GM18868 (cell line): Measurements from ENCODE around the gene FAM193B.
A peak's percentile ranks its signal among the peaks of the same experiment; 100 is the strongest.

Source experiments
- ATAC-seq: cut with Tn5 transposase; IDR thresholded peaks from one replicate; pipeline ENCODE4 v1.9.1; 2021; ENCODE audit warnings: mild to moderate bottlenecking, moderate library complexity; ENCODE audit not compliant: unreplicated experiment

Gene FAM193B

GRCh38 chr5:177554474-177555111 is at the start of gene FAM193B:
Gene FAM193B (minus strand): TSS chr5:177554563. CDS start chr5:177554458, 105 bp downstream.
- peak; percentile 81 for ATAC-seq

- no peak for ATAC-seq
Measured at GRCh38 chr5:177604116-177604521, 49.8 kb upstream of the FAM193B start.

DNA sequence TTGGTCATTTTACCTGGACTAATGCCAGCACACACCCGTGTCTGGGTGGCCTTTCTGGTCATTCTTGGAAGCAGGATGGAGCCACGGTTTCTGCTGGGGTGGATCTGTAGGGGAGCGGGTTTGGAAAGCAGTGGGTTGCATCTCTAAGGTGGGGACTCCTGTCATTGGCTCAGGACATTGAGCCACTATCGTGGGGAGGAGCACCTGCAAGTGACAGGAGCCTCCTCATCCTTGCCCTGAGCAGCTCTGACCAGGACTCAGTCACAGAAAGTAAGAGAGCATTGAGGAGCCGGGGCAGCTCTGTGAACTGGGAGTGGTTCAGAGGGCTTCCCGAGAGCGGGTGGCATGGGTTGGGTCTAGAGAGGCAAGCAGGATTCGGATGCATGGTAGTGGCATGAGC is 49.3 kb upstream of the FAM193B start:
- ATAC-seq: no peak

DNA sequence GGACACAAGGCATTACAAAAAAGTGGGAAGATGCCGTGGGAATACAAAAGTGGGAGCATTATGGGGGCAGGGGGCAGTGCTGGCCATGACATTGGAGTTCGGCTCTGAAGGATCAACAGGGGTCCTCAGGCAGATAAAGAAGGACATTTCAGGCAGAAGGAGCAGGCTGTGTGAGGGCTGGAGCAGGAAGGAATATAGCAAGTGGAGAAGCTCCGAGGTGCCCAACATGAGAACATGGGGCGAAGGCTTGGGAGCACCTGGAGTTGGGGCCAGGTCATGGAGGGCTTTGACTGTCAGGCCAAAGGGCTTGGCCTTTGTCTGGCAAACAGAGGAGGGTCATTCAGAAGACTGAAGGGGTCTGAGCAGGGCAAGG is 48.1 kb upstream of the FAM193B start:
- ATAC-seq: no peak

- ATAC-seq: no peak
Measured at GRCh38 chr5:177601577-177602457, 47.5 kb upstream of the FAM193B start.

DNA sequence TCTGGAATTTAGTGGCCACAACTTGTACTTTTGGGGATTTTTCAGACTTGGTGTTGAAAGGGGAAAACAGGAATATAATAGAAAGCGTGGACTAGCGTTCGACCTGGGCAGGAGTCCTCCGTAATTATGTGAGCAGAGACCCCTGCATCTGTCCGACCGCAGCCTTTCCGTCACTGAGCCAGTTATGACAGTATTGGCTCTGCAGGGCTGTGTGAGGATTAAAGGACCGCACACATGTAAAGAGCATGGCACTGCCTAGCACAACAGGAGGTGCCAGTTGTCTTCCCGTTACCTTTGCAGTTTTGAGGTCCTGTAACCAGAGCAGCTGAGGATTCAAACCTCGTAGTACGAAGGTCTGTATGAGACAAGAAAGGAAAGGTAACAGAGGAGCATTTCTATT is 46.8 kb upstream of the FAM193B start:
- ATAC-seq: no peak

DNA sequence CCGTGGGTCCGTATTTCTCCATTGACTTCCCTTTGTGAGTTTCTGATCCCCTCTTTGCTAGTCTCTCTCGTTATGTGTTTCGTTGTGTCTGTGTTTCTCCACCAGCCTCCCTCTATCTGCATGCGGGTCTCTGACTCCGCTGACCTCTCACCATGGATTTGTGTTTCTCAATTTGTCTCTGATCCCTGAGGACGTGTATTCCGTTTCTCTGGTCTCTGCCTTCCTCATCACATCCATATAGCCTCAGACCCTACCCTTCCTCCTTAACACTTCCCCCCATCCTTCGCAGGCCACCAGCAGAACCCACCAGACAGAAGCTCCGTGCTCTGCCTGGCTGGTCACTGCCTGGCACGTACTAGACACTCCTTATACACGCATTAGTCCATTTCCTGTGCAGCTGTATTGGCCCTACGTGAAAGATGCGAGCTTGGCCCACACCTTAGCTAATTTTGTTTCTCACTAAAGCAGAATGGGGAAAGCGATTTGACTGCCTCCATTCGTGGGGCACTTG is 46.2 kb upstream of the FAM193B start:
- ATAC-seq: no peak

DNA sequence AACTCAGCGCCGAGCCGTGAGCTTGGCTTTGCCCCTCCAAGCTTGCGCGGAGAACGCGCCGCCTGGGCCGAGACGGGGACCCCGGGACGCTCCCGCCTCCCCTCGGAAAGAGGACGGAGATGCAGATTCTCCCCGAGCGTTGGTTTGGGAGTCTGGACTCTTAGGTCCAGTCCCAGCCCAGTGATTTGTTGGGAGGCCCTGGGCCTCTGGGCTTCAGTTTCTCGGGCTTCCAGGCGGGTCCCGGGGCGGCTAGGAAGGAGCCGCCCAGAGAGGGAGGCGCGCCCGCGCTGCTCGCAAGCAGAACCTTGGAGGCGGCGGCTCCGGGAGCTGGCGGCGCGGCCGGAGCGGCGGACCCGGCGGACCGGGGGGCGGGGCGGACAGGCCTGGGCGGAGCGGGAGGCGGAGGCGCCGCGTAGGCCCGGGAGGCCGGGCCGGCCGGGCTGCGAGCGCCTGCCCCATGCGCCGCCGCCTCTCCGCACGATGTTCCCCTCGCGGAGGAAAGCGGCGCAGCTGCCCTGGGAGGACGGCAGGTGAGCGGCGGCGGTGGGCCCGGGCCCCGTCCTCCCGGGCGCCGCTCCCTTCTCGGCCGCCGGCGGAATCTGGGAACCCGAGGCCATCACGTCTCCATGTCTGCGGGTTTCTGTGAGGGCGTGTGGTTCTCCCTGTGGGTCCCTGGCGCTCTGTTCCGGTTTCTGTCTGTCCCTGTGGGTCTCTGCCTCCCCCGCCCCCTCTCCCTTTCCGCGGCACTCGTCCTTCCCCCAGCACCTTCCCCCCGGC is 45.6 kb upstream of the FAM193B start, which contains the start of gene B4GALT7:
Gene B4GALT7, plus strand, starts transcription at position 402 of the 777 bp plus-strand sequence. Its CDS starts 79 bp downstream, at position 481.
- ATAC-seq: peak; percentile 88

- no peak for ATAC-seq
Measured at GRCh38 chr5:177598477-177598876, 44.1 kb upstream of the FAM193B start.

GRCh38 chr5:177596775-177597238 is 42.4 kb upstream of the FAM193B start:
- ATAC-seq: no peak

DNA sequence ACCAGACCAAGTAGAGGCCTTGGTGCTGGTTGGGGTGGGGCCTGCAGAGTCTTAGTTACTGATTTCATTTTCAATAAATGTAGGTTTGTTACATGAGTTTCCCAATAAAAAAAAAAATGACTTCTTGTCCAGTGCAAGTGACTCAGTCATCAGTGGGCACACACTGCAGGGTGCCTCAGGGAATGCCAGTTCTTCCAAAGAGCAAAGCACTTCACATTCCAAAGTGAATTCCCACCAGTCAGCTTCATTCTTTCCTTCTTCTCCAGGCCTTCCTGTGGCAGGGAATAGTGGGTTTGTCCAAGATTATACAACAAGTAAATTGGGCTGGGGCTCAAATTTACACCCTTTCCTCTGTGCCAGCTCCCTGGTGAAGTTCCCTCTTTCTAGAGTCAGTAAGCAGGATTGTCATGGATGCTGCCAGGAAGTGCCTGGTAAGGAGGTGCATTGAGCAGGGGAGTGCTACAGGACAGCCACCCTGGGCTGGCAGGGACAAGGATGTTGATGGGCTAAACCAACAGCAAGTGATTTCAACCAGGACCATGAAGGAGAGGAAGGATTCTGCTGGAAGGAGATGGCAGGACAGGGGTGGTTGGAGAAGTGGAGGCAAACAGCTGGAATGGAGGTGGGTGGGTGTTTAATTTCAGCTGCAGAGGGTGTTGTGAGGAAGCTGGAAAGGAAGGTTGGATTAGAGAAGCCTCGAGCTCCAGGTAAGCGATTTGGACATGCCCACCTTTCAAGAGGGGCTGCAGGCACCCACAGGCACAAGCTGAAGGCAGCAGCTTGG is 41.8 kb upstream of the FAM193B start:
- no peak for ATAC-seq

GRCh38 chr5:177595026-177595585 is 40.7 kb upstream of the FAM193B start:
- no peak for ATAC-seq

DNA sequence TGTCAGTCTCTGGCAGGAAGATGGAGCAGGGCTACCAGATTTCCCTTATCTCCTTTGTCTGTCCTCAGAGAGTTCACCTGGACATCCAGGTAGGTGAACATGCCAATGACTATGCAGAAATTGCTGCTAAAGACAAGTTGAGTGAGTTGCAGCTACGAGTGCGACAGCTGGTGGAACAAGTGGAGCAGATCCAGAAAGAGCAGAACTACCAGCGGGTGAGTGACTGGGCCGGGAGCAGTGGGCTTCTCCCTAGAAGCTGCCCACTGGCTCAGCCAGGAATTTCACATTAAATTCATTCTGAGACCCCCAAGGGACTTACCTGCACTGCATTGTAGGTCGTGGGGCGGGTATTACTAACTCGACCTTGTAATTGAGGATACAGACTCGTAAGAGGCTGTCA is 39.7 kb upstream of the FAM193B start:
- no peak for ATAC-seq

DNA sequence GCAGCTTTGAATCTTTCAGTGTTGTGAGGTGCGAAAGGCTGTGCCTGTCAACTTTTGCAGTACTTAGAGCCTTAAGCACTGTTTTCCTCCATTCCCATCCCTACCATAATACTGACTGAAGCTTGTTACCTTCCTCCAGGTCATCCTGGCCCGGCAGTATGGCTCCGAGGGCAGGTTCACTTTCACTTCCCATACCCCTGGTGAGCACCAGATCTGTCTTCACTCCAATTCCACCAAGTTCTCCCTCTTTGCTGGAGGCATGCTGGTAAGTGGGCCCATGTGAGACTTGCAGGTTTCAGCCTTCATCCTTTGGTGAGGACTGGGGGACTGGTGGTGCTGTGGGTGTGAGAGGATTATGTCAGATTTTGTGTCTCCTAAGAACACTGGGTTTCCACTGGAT is 39.1 kb upstream of the FAM193B start:
- ATAC-seq: no peak

DNA sequence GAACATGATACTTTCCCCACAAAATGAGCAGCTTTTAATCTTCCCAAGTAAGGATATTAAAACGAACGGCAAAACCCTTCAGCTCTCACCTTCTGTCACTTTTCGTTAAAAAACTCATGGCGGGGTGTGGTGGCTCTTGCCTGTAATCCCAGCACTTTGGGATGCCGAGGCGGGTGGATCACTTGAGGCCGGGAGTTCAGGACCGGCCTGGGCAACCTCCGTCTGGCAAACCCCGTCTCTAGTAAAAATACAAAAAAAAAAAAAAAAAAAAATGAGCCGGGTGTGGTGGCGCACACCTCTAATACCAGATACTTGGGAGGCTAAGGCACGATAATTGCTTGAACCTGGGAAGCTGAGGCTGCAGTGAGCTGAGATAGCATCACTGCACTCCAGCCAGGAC is 38.5 kb upstream of the FAM193B start:
- no peak for ATAC-seq

GRCh38 chr5:177592010-177592834 is 37.9 kb upstream of the FAM193B start, which contains the start of gene TMED9:
Gene TMED9 (plus strand): TSS chr5:177592203. CDS start chr5:177592215, 12 bp downstream.
- peak; percentile 96 for ATAC-seq

DNA sequence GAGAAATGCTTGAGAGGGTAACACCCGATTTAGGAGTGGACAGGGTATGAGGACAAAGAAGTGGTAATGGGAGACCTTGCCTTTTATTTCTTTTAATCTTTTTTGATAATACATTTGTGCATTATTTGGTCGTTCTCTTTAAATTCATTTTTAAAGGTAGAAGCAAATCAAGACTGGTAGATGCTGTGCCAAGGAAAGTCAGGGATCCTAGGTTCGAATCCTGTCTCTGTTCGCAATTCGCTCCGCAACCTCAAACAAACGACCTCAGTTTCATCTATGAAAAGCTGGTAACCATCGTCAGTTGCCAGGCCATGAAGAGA is 37.3 kb upstream of the FAM193B start:
- ATAC-seq: no peak

DNA sequence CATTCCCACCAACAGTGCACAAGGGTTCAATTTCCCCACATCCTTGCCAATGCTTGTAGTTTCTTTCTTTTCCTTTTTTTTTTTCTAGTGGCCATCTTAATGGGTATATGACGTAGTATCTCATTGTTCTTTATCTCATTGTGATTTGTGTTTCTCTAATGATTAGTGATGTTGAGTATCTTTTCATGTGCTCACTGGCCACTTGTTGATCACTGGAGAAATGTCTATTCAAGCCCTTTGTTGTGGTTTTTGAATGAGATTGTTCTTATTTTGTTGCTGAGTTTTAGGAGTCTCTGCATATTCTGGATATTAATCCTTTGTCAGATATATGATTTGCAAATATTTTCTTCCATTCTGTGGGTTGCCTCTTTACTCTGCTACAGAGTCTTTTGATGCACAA is 36.0 kb upstream of the FAM193B start:
- no peak for ATAC-seq

- no peak for ATAC-seq
Measured at GRCh38 chr5:177588413-177588909, 34.1 kb upstream of the FAM193B start.
